ENCODE results near the gene SERAC1. TPM values are rescaled to one million over a fixed set of nuclear protein-coding genes. Genes with fewer than 3 reads are reported as not detected.
A peak's percentile ranks its signal among the peaks of the same experiment; 100 is the strongest.
"Not testable (repeated sequence)": the region's sequence is repeated elsewhere in the genome, so short reads cannot be mapped to it uniquely, and the experiment has no call there.

The SERAC1 gene
- total RNA-seq, 4 donors from 2014 or later: 5.2 to 14.9 (median 10.1) TPM

GRCh38 chr6:158172001-158172400 lies 3.9 kb upstream of the SERAC1 start:
- DNase-seq: no peak
- peaks cover 0 to 38% (median 4%) of the 10 kb centered on the region in 3 donors for H3K4me1 ChIP-seq
- H3K27me3 ChIP-seq: no peaks in the 10 kb centered on the region
- 90 to 95% methylated on average over 5 of the region's 5 CpGs for WGBS, 2 donors
- H3K36me3 ChIP-seq: peaks cover 0 to 34% (median 0%) of the 10 kb centered on the region in 3 donors
- H3K27ac ChIP-seq: peak overlapping the region in 1 of 4 donors; percentile 46
- no peak overlapping the region for H3K4me3 ChIP-seq
- no peaks in the 10 kb centered on the region for H3K9me3 ChIP-seq
- intact Hi-C loops (cut with DNase I): no loop called here
- TF ChIP-seq POLR2A (IDR thresholded peaks at IDR 0.05): no peak
- no peak for TF ChIP-seq CTCF (IDR thresholded peaks at IDR 0.05)

- TF ChIP-seq CTCF (IDR thresholded peaks at IDR 0.05) (no peak), POLR2A (IDR thresholded peaks at IDR 0.05) (no peak)
- Histone ChIP-seq H3K9me3 (no peaks in the 10 kb centered on the region), H3K4me1 (peaks cover 3 to 45% (median 4%) of the 10 kb centered on the region in 3 donors), H3K27me3 (no peaks in the 10 kb centered on the region), H3K4me3 (no peak overlapping the region), H3K27ac (peak overlapping the region in 2 of 4 donors; percentile 46 to 62), H3K36me3 (peaks cover 0 to 21% (median 0%) of the 10 kb centered on the region in 3 donors)
- WGBS, 2 donors: 47 to 54% methylated on average over 3 of the region's 3 CpGs
- intact Hi-C loops (cut with DNase I): no loop called here
- DNase-seq: no peak
Measured at GRCh38 chr6:158170656-158171081, 2.6 kb upstream of the SERAC1 start.

- H3K4me3 ChIP-seq; intact Hi-C loops (cut with DNase I); H3K27me3 ChIP-seq; DNase-seq; H3K9me3 ChIP-seq: not testable (repeated sequence)
- Histone ChIP-seq H3K4me1 (peaks cover 3 to 43% (median 4%) of the 10 kb centered on the region in 3 donors), H3K27ac (peak overlapping the region in 3 of 4 donors; percentile 8 to 62 (median 46)), H3K36me3 (peaks cover 0 to 14% (median 0%) of the 10 kb centered on the region in 3 donors)
- 97 to 98% methylated on average over 6 of the region's 6 CpGs for WGBS, 2 donors
Measured at GRCh38 chr6:158169634-158170033, 1.6 kb upstream of the SERAC1 start.

GRCh38 chr6:158165919-158166416 lies 2.1 kb downstream of the SERAC1 start:
- H3K9me3 ChIP-seq: no peaks in the 10 kb centered on the region
- intact Hi-C loops (cut with DNase I): no loop called here

DNA sequence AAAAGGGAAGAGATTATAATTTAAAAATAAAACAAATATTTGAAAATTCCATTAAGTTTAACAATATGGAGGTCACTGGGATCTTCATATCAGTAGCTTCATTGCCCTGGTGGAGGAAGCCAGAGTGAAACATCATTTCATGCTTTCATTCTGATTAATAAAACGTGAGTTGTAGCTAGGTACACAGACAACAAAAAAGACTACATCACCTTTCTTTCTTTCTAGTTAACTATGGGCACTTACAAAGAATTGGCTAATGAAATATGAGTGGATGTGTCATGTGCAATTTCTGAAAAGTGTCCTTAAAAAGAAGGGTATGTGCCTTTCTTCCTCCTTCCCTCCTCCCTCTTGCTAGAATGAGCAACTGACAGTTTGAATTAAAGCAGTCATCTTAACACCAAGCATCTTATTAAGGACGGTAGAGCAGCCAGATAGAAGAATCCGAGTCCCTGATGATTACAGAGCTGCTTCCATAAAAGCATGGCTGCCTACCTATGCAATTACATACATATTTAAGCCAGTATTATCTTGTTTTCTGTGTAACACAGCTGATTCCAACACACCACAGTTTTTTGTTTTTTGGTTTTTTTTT lies 3.4 kb downstream of the SERAC1 start:
- no peak overlapping the region for H3K4me3 ChIP-seq
- intact Hi-C loops (cut with DNase I): no loop called here
- H3K36me3 ChIP-seq: no peaks in the 10 kb centered on the region
- H3K27ac ChIP-seq: no peak overlapping the region
- H3K27me3 ChIP-seq: no peaks in the 10 kb centered on the region
- no peak for DNase-seq
- WGBS, 2 donors: 86 to 89% methylated on average over 3 of the region's 3 CpGs
- peaks cover 3 to 30% (median 4%) of the 10 kb centered on the region in 3 donors for H3K4me1 ChIP-seq
- TF ChIP-seq CTCF (IDR thresholded peaks at IDR 0.05): no peak
- no peak for TF ChIP-seq POLR2A (IDR thresholded peaks at IDR 0.05)
- H3K9me3 ChIP-seq: no peaks in the 10 kb centered on the region

More at GRCh38 chr6:158165919-158166416, 2.1 kb downstream of the SERAC1 start:
- DNase-seq: no peak
- Histone ChIP-seq H3K27ac (no peak overlapping the region), H3K4me1 (peaks cover 3 to 43% (median 4%) of the 10 kb centered on the region in 3 donors), H3K36me3 (no peaks in the 10 kb centered on the region), H3K4me3 (no peak overlapping the region), H3K27me3 (no peaks in the 10 kb centered on the region)
- TF ChIP-seq POLR2A (IDR thresholded peaks at IDR 0.05) (no peak), CTCF (IDR thresholded peaks at IDR 0.05) (no peak)
- 86 to 90% methylated on average over 1 of the region's 1 CpG for WGBS, 2 donors
